Endodermal cell (in vitro differentiated cells): ENCODE results near the gene ADGRD1. TPM values are rescaled to one million over a fixed set of nuclear protein-coding genes. Genes with fewer than 3 reads are reported as not detected.

Source experiments
- DNase-seq: peaks from one replicate; pipeline ENCODE4 v3.0.0-alpha.2; 2017
- H3K27ac ChIP-seq: 2 replicates; pipeline ENCODE4 v1.5.1; 2013; ENCODE audit warnings: mild to moderate bottlenecking, low read depth, low read length, moderate library complexity
- H3K27me3 ChIP-seq: 2 replicates; pipeline ENCODE4 v1.6.1; 2013; ENCODE audit warnings: mild to moderate bottlenecking, low read length, moderate library complexity; ENCODE audit not compliant: insufficient read depth, control insufficient read depth, poor library complexity, severe bottlenecking
- H3K36me3 ChIP-seq: 2 replicates; pipeline ENCODE4 v1.7.0; 2013; ENCODE audit warnings: mild to moderate bottlenecking, low read length, moderate library complexity; ENCODE audit not compliant: control insufficient read depth, insufficient read depth
- H3K4me1 ChIP-seq: one replicate; pipeline ENCODE4 v1.7.0; 2013; ENCODE audit warnings: low read length; ENCODE audit not compliant: control insufficient read depth, insufficient read depth
- H3K4me3 ChIP-seq: 2 replicates; pipeline ENCODE4 v1.5.1; 2013; ENCODE audit warnings: mild to moderate bottlenecking, low read length, moderate library complexity
- H3K9ac ChIP-seq: 2 replicates; pipeline ENCODE4 v1.6.1; 2013; ENCODE audit warnings: mild to moderate bottlenecking, low read length, moderate library complexity; ENCODE audit not compliant: poor library complexity, severe bottlenecking; ENCODE audit errors: extremely low read depth
- H3K9me3 ChIP-seq: 2 replicates; pipeline ENCODE4 v1.6.1; 2013; ENCODE audit warnings: mild to moderate bottlenecking, low read length, moderate library complexity; ENCODE audit not compliant: control insufficient read depth
- H3K27ac Mint-ChIP-seq: 2 replicates; pipeline ENCODE4 v1.8.0; 2020; ENCODE audit warnings: mixed read lengths
- H3K27me3 Mint-ChIP-seq: 2 replicates; pipeline ENCODE4 v1.8.0; 2021; ENCODE audit warnings: mild to moderate bottlenecking, mixed read lengths; ENCODE audit not compliant: insufficient read depth
- H3K36me3 Mint-ChIP-seq: 2 replicates; pipeline ENCODE4 v1.8.0; 2020; ENCODE audit warnings: low read depth, mixed read lengths
- H3K4me1 Mint-ChIP-seq: 2 replicates; pipeline ENCODE4 v1.8.0; 2020; ENCODE audit warnings: mixed read lengths
- H3K4me3 Mint-ChIP-seq: 2 replicates; pipeline ENCODE4 v1.8.0; 2020; ENCODE audit warnings: mild to moderate bottlenecking, moderate library complexity, mixed read lengths
- H3K9me3 Mint-ChIP-seq: 2 replicates; pipeline ENCODE4 v1.8.0; 2020; ENCODE audit warnings: mild to moderate bottlenecking, mixed read lengths
- WGBS, 2 experiments: methylation state at CpG; one replicate each; pipeline versions ENCODE4 v1.1.5 to v1.1.7; 2013; ENCODE audit warnings: missing lambda C conversion rate in 2 of 2, mixed read lengths in 1 of 2; ENCODE audit not compliant: insufficient coverage in 1 of 2, insufficient read length in 1 of 2; 5-methylcytosine and 5-hydroxymethylcytosine counted together
- total RNA-seq, 2 donors: library from RNA; stranded (reverse); fragmentation: NEBNext Ultra II Directional in 1 of 2; extraction: Animal tissue kit (Norgen Biotek cat#: 25700) in 1 of 2; gene quantifications; 2 replicates in 1 of 2; 3 replicates in 1 of 2; pipeline ENCODE4 v1.2.1, GENCODE V29; 2021
- TF ChIP-seq, protein P1 (sequence below): fragments of 200-600 bp; sonication (generic); conservative IDR thresholded peaks from 2 replicates; pipeline ENCODE4 v1.5.0; 2021; ENCODE audit warnings: antibody characterized with exemption, mild to moderate bottlenecking

Gene ADGRD1
- total RNA-seq, 2 donors from 2014 or later: 1.3 to 2.9 TPM

DNA sequence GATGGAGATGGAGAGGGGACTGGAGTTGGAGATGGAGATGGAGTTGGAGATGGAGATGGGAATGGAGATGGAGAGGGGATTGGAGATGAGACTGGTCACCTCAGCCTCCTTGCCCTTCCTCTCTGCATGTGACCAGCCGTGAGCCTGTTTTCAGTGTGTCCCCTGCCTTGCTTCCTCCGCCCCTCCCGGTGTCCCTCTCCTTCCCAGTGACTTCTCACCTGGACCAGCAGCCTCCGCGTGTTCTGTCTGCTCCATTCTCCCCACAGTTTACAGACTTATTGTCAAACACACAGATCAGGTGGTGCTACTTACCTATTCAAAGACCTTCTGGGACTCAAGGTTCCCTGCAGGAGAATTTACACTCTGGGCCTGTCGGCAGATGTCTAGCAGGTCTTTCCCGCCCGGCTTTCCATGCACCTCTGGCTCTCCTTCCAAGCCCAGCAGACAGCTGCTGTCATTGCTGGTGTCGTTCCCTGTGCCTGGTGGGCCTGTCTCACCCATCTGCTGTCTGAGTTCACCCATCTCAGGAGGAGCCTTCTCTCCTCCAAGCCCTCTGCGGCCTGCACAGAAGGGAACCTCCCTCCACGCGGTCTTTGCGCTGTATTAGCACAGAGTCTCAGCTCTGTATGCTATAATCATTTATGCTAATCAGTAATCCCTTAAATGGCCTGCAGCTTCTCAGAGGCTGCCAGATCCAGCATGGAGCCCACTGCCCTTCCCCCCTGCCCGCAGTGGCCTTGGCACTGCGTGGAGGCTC, 62.1 kb downstream of the ADGRD1 start:
- no peaks in the 10 kb centered on the region for H3K4me1 Mint-ChIP-seq
- no peak overlapping the region for H3K27ac ChIP-seq
- H3K36me3 ChIP-seq: no peaks in the 10 kb centered on the region
- H3K9me3 Mint-ChIP-seq: no peaks in the 10 kb centered on the region
- no peak for DNase-seq
- H3K4me3 Mint-ChIP-seq: no peak overlapping the region
- no peaks in the 10 kb centered on the region for H3K36me3 Mint-ChIP-seq
- no peak overlapping the region for H3K27ac Mint-ChIP-seq
- WGBS, 2 experiments: 83 to 86% methylated on average over 14 to 15 of the region's 15 CpGs
- H3K9me3 ChIP-seq: no peaks in the 10 kb centered on the region
- H3K9ac ChIP-seq: no peak overlapping the region
- TF ChIP-seq, protein P1, sequence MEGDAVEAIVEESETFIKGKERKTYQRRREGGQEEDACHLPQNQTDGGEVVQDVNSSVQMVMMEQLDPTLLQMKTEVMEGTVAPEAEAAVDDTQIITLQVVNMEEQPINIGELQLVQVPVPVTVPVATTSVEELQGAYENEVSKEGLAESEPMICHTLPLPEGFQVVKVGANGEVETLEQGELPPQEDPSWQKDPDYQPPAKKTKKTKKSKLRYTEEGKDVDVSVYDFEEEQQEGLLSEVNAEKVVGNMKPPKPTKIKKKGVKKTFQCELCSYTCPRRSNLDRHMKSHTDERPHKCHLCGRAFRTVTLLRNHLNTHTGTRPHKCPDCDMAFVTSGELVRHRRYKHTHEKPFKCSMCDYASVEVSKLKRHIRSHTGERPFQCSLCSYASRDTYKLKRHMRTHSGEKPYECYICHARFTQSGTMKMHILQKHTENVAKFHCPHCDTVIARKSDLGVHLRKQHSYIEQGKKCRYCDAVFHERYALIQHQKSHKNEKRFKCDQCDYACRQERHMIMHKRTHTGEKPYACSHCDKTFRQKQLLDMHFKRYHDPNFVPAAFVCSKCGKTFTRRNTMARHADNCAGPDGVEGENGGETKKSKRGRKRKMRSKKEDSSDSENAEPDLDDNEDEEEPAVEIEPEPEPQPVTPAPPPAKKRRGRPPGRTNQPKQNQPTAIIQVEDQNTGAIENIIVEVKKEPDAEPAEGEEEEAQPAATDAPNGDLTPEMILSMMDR: no peak
- no peaks in the 10 kb centered on the region for H3K4me1 ChIP-seq
- no peak overlapping the region for H3K4me3 ChIP-seq
- peaks cover 1% of the 10 kb centered on the region for H3K27me3 Mint-ChIP-seq
- H3K27me3 ChIP-seq: no peaks in the 10 kb centered on the region

DNA sequence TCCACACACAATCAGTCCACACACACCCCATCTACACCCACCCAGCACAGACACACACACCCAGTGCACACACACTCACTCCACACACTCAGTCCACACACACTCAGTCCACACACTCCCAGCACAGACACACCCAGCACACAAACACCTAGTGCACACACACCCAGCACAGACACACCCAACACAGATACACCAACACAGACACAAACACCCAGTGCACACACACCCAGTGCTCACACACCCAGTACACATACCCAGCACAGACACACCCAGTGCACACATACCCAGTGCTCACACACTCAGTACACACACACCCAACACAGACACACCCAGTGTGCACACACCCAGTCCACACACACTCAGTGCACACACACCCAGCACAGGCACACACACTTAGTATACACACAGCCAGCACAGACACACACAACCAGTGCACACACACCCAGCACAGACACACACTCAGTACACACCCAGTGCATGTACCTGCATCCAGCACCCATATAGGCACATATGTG, 63.8 kb downstream of the ADGRD1 start:
- Mint-ChIP-seq H3K9me3 (no peaks in the 10 kb centered on the region), H3K4me1 (no peaks in the 10 kb centered on the region), H3K36me3 (no peaks in the 10 kb centered on the region), H3K27ac (peak overlapping the region; percentile 41), H3K27me3 (peaks cover 1% of the 10 kb centered on the region), H3K4me3 (no peak overlapping the region)
- Histone ChIP-seq H3K36me3 (no peaks in the 10 kb centered on the region), H3K27ac (no peak overlapping the region), H3K27me3 (no peaks in the 10 kb centered on the region), H3K4me1 (no peaks in the 10 kb centered on the region), H3K4me3 (no peak overlapping the region), H3K9me3 (no peaks in the 10 kb centered on the region), H3K9ac (no peak overlapping the region)
- DNase-seq: no peak
- TF ChIP-seq, protein P1: no peak

DNA sequence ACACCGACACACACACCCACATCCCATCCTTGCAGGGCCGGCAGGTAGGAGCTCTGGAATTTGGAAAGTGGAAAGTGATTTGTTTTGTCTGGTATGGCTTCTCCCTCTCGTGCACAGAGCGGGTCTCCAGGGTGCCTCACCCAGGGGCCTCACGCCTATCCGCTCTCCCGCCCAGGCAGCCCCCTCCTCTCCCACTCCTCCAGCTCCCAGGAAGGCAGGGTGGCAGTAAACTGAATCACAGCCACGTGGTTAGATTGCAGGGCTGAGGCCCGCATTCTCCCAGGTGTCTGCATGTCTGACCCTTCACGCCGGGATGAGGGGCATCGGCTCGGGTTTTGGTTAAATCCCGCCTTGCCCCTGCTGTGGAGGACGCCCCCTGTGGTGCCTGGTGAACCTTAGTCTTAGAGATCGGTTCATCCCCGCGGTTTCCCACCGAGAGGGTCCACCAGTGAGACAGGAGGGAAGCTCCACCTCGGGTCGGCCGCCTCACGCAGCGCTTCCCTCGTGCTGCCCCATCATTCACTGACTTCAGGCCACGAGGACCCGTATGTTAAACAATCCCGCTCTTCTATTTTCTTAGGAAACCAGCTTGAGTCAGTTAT, 64.4 kb downstream of the ADGRD1 start:
- H3K4me3 Mint-ChIP-seq: no peak overlapping the region
- H3K4me1 Mint-ChIP-seq: no peaks in the 10 kb centered on the region
- Histone ChIP-seq H3K4me3 (no peak overlapping the region), H3K4me1 (no peaks in the 10 kb centered on the region), H3K27me3 (no peaks in the 10 kb centered on the region), H3K27ac (no peak overlapping the region), H3K36me3 (no peaks in the 10 kb centered on the region), H3K9me3 (no peaks in the 10 kb centered on the region), H3K9ac (no peak overlapping the region)
- peaks cover 1% of the 10 kb centered on the region for H3K27me3 Mint-ChIP-seq
- no peaks in the 10 kb centered on the region for H3K9me3 Mint-ChIP-seq
- no peaks in the 10 kb centered on the region for H3K36me3 Mint-ChIP-seq
- no peak overlapping the region for H3K27ac Mint-ChIP-seq
- TF ChIP-seq, protein P1: no peak
- DNase-seq: no peak
- WGBS, 2 experiments: 80 to 82% methylated on average over 23 to 27 of the region's 28 CpGs
